ENCODE results near the gene CDIPT.
A peak's percentile ranks its signal among the peaks of the same experiment; 100 is the strongest.

The CDIPT gene

GRCh38 chr16:29824589-29825144, 38.4 kb downstream of the CDIPT start:
- DNase-seq, result peak; percentile 83

DNA sequence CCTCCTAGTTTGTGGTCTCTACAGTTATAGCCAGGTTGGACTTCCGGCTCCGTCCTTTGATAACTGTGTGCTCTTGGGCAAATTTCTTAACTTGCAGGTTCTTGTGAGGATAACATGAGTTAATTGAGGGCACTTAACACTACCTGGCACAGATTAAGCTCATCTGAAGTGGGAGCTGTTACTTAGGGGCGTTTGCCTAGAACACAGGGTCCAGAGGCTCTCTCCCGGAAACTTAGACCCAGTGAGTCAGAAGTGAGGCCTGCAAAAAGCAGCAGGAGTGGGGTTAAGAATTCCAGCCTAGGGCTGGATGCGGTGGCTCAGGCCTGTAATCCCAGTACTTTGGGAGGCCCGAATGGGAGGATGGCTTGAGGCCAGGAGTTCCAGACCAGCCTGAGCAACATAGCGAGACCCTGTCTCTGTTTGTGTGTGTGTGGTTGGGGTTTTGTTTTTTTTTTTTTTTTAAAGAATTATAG, 41.3 kb downstream of the CDIPT start:
- DNase-seq, result peak; percentile 82

- no peak for DNase-seq
Observed at GRCh38 chr16:29820730-29821642, 42.0 kb downstream of the CDIPT start.

DNA sequence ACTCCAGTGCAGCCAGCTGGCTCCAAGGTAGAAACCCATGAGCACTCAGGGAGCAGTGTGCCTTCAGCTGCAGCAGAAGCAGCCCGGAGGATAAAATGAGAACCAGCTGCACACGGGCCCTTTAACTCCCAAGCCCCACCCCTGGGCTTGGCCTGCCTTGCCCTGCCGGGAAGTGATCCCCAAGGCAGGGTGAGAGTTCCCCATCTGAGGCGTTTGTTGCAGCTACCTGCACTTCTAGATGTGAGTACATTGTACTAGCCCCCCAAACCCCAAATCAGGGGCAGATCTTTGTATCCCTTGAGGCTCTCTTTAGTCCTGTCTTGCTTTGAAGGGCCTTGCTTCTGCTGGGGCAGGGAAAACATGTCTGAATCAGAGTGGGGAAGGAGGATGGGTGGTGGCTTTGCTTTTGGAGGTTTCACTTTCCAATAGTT, 42.7 kb downstream of the CDIPT start, which contains the start of gene MVP:
Gene MVP (plus strand): TSS at position 192 of the 431 bp plus-strand sequence. CDS start 10,088 bp downstream, outside the sequence.
- peak; percentile 72 for DNase-seq

DNA sequence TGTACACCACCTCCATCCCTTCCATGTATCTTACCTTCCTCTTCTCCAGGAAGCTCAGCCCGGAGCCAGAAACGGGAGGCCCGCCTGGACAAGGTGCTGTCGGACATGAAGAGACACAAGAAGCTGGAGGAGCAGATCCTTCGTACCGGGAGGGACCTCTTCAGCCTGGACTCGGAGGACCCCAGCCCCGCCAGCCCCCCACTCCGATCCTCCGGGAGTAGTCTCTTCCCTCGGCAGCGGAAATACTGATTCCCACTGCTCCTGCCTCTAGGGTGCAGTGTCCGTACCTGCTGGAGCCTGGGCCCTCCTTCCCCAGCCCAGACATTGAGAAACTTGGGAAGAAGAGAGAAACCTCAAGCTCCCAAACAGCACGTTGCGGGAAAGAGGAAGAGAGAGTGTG, 43.5 kb downstream of the CDIPT start:
- no peak for DNase-seq

DNA sequence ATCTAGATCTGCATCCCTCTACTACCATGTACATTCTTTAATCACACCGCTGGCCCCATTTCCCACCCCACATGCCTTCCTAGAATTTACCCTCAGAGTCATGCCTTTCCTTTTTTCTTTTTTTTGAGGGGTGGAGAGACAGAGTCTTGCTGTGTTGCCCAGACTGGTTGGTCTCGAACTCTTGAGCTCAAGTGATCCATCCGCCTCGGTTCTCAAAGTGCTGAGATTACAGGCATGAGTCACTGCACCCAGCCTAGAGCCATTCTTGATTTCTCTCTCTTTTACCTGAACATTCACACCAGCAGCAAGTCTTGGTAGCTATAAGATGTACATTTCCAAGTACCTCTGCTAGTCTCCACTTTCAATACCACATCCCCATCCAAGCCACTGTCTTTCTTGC, 44.9 kb downstream of the CDIPT start:
- no peak for DNase-seq

- DNase-seq, result peak; percentile 39
Observed at GRCh38 chr16:29816694-29817441, 46.2 kb downstream of the CDIPT start.

DNA sequence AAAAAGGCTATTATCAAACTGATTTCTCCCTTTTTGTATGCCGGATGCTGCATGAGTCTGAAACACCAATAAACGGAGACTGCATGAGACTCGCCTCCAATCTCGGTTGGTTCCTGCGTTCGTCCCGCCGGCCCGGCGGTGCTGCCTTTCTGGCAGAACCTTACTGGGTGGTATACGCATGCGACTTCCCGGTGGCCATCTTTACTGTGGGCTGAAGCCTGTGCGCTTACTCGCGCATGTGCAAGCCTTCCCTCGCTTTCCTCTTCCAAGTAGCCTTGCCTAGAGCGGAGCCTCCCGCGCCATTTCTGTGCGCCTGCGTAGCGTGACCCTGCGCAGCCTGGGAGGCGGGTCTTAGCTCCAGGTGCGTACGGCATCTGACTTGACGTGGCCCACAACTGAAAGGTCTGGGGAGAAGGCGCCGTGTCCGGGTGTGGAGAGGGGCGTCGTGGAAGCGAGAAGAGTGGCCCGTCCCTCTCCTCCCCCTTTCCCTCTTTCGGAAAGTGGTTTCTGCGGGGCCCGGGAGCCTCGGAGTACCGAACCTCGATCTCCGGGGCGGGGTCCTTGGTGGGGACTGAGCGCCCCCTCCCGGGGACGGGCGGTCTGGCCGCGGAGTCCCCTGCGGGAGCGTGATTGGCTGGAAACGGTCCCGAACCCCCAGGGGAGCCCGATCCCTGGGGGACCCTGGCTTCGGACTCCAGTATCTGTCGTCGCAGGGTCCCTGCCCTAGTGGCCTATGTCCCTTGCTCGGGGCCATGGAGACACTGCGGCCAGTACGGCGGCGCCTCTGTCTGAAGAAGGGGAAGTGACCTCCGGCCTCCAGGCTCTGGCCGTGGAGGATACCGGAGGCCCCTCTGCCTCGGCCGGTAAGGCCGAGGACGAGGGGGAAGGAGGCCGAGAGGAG, 47.0 kb downstream of the CDIPT start, which contains the start of gene PAGR1:
Gene PAGR1 (plus strand): TSS at position 360 of the 901 bp plus-strand sequence. CDS start 374 bp downstream, at position 734.
- DNase-seq, result peak; percentile 99

DNA sequence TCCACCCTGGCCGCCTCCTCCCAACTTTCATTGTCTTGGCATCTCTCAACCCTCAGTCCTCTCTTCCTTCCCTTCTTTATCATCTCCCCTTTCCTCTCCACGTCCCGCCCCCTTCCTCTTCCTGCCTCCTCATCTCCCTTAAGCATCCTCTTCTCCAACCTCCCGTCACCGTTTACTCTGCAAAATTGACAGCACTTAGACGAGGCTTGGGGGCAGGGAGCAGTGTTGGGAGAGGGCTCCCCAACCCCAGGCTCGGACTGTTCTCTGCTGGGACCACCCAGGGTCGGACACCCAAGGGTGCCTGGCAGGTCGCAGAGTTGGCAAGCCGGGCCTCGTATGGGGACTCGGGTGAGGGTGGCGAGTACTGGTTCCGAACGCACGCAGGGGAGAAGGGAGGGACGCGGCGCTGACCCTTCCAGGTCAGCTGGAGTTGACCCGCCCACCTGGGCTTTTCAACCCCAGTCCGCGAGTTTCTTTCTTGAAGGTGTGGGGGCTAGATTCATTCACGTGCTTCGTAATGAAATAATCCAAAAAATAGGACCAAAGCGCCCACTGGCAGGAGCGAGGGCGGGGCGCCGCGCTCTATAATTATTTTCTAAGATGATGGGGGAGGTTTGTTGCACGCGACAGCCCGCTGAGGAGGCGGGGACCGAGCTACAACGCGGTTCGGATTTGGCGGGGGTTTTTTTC, 47.8 kb downstream of the CDIPT start:
- DNase-seq, result no peak

DNA sequence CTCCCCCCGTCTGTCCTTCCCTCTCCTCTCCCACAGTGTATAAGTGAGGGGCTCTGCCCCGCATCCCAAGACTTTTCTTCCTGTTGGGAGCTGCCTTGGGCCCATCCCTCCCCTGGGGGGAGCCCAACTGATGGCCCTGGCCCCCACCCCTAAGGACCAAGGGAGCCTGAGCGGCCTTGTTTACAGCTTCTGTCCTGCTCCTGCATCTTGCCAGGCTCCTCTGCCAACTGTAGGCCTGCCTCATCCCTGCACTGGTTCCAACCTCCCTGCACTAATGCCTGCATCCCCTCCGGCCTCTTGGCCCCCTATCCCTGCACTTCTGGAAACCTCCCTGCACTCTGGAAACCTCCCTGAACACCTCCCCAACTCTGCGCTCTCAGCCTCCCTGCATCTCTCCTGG, 48.4 kb downstream of the CDIPT start:
- DNase-seq, result no peak

DNA sequence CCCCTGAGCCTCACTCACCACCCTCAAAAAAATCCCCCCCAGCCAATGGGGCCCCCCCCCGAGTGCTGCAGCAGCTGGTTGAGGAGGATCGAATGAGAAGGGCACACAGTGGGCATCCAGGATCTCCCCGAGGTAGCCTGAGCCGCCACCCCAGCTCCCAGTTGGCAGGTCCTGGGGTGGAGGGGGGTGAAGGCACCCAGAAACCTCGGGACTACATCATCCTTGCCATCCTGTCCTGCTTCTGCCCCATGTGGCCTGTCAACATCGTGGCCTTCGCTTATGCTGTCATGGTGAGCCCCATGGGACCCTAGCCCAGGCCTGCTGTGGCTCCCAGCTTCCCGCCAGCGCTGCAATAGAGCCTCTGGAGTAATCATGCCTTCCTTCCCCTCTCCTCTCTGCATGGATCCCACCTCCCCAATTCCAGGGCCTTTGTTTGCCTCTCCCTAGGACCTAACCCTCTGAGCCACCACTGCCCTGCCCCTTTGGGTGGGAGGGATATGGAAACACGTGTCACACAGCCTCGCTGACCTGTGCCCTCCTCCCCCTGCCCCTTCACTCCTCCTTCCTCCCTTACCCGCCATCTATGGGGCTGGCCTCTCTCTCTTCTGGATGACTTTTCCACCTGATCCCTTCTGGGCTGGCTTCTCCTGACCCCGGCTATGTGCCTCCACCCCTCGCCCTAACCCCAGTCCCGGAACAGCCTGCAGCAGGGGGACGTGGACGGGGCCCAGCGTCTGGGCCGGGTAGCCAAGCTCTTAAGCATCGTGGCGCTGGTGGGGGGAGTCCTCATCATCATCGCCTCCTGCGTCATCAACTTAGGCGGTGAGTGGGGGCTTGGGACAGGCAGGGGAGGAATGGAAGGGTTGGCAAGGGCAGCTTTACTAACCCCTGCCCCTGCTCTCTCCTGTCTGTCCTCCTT, 49.1 kb downstream of the CDIPT start:
- no peak for DNase-seq

DNA sequence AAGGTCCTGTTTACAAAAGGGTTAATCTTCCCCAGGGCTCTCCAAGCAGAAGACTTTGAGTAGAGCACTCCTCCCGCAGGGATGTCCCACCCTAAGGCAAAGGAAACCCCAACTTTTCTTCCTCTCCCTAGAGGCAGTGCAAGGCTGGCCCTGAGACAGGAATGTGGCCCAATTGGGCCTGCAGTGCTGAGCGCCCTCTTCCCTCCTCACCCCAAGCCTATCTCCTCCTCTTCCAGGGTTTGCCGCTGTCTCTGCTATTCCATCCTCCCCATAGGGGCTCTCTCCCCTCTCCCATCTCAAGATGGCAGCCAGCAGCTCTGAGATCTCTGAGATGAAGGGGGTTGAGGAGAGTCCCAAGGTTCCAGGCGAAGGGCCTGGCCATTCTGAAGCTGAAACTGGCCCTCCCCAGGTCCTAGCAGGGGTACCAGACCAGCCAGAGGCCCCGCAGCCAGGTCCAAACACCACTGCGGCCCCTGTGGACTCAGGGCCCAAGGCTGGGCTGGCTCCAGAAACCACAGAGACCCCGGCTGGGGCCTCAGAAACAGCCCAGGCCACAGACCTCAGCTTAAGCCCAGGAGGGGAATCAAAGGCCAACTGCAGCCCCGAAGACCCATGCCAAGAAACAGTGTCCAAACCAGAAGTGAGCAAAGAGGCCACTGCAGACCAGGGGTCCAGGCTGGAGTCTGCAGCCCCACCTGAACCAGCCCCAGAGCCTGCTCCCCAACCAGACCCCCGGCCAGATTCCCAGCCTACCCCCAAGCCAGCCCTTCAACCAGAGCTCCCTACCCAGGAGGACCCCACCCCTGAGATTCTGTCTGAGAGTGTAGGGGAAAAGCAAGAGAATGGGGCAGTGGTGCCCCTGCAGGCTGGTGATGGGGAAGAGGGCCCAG, 50.0 kb downstream of the CDIPT start:
- DNase-seq, result no peak

GRCh38 chr16:29811896-29812665, 50.9 kb downstream of the CDIPT start, which contains the start of gene PRRT2:
TSS of gene PRRT2 (plus strand) at chr16:29812193. CDS start at chr16:29813055, 862 bp downstream.
- peak; percentile 52 for DNase-seq

DNA sequence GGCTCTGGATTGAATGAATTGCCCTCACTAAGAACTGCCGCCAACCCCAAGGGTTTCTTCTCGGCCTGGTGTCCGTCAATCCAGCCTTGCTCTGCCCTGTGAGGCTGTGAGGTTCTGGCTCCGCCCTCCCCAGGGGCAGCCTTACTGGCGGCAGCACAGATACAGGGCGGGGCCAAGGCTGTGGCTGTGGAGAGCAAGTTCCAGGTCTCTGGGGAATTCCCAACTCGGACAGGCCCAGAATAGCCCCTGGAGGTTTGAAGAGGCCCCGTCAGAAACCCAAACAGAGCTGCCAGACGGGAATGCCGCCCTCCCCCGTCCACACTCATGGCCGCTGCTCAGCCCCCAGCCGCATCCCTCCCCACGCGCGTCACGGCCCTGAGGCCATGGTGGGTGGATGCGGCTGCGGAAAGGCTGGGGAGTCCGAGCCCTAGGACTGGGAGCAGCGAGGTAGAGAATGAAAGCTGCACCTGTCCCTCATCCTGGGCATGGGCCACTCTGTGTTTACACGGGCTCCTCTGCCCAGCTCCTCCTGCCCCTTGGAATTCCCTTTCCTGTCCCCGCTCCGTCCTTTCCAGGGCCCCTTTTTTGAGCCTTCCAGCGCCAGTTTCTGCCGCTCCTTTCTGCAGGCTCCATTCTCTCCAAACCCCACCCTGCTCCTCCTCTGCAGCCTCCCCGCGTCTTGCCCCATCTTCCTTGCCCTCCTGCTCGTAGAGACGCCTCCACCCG, 51.7 kb downstream of the CDIPT start:
- peak; percentile 97 for DNase-seq

GRCh38 chr16:29810699-29811169, 52.3 kb downstream of the CDIPT start:
- no peak for DNase-seq

DNA sequence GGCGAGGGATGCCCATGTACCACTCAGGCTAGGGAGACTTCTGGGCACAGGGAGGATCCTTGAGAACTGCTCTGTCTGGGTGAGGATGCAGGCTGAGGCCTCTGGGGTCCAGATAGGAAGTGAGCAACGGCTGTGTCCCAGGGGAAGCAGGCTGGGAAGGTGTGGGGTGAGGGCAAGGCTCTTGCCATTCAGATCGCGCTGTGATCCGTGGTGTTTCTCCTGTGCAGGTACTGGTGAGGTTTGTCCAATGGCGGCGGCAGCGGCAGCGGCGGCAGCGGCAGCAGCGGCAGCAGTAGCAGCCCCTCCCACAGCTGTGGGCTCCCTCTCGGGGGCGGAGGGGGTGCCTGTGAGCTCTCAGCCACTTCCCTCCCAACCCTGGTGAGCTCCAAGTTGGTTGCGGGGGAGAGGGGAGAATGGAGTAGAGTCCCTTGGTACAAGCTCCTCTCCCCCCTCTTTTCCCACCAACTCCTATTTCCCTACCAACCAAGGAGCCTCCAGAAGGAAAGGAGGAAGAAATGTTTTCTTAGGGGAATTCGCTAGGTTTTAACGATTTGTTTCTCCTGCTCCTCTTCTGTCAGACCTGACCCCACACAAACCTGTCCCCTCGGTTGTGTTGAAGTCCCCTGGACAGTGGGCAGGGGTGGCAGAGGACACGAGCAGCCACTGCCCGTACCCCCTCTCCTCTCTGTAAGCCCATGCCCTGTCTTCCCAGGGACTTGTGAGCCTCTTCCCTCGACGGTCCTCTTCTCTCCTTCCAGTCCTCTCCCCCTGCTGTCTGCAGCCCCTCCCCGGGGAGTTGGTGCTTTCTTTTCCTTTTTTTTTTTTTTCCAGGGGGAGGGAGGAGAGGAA, 53.0 kb downstream of the CDIPT start:
- no peak for DNase-seq
